Measurements from ENCODE around the gene STT3B. TPM values are rescaled to one million over a fixed set of nuclear protein-coding genes. Genes with fewer than 3 reads are reported as not detected.
A peak's percentile ranks its signal among the peaks of the same experiment; 100 is the strongest.

Gene STT3B
- total and polyA plus RNA-seq, 8 donors = 15.1 to 183 (median 49.1) TPM

DNA sequence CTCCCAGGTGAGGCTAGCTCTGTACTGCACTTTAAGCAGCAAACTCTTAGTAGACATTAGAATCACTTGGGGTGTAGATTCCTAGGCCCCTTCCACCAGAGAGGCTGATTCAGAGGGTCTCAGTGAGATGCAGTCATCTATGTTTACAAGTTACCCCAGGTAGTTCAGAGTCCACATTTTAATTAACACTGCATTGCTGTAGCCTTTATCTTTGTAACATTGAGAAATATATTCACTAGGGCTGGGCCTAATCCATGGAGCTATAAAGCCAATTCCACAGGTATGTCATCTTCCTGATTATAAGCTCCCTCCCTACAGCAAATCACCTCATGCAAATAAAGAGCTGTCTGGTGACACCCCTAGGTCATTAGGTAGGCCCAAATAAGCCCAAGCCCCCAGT, 39.6 kb upstream of the STT3B start:
- no peak overlapping the region for H3K4me3 ChIP-seq
- no peaks in the 10 kb centered on the region for H3K27me3 ChIP-seq
- no peaks in the 10 kb centered on the region for H3K36me3 ChIP-seq
- H3K4me1 ChIP-seq = no peaks in the 10 kb centered on the region
- intact Hi-C loops (cut with DNase I; ENCODE audit: low total_unique reads) = no loop called here
- no peak overlapping the region for H3K27ac ChIP-seq
- peaks cover 0 to 25% (median 0%) of the 10 kb centered on the region in 4 donors for H3K9me3 ChIP-seq
- TF ChIP-seq, protein P1, sequence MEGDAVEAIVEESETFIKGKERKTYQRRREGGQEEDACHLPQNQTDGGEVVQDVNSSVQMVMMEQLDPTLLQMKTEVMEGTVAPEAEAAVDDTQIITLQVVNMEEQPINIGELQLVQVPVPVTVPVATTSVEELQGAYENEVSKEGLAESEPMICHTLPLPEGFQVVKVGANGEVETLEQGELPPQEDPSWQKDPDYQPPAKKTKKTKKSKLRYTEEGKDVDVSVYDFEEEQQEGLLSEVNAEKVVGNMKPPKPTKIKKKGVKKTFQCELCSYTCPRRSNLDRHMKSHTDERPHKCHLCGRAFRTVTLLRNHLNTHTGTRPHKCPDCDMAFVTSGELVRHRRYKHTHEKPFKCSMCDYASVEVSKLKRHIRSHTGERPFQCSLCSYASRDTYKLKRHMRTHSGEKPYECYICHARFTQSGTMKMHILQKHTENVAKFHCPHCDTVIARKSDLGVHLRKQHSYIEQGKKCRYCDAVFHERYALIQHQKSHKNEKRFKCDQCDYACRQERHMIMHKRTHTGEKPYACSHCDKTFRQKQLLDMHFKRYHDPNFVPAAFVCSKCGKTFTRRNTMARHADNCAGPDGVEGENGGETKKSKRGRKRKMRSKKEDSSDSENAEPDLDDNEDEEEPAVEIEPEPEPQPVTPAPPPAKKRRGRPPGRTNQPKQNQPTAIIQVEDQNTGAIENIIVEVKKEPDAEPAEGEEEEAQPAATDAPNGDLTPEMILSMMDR (IDR thresholded peaks at IDR 0.05) = no peak
- no peak for TF ChIP-seq EP300 (IDR thresholded peaks at IDR 0.05)
- TF ChIP-seq POLR2AphosphoS5 (IDR thresholded peaks at IDR 0.05) = no peak
- TF ChIP-seq POLR2A (IDR thresholded peaks at IDR 0.05) = no peak
- no peak for DNase-seq

DNA sequence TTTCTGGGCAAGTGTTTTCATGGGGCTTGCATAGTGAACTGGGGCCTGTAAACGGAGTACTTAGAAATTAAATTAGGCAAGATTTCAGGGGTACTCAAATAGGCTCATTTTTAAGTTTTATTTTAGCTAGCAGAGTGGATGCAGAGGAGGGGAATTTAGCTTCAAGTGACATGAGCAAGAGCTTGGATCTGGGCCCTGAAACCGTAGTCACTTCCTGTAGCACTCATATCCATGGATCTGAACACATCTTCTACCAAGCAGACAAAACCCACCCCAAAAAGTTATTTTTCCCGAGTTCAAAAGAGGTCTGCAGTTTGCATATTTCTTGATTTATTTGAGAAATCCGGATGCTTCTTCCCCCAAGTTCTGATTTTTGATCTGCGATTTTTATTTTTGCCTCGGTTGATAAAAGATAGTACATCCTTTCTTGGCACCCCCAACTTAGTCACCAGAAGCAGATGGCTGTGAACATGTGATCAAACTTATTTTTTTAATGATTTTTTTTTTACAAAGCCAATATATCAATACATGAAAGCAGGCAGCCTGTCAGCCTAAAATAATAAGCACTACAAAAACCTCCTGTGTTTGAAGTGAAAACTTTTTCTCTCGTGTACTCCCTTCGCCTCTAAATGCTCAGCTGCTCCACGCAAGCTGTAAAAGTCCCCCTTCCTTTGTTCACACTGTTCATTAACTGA, 36.6 kb upstream of the STT3B start:
- WGBS, 5 donors = 79 to 87% (median 86%) methylated on average over 9 of the region's 9 CpGs
- intact Hi-C loops (cut with DNase I; ENCODE audit: low total_unique reads) = no loop called here
- Histone ChIP-seq H3K27me3 (no peaks in the 10 kb centered on the region), H3K36me3 (no peaks in the 10 kb centered on the region), H3K27ac (no peak overlapping the region), H3K4me1 (no peaks in the 10 kb centered on the region), H3K9me3 (peaks cover 0 to 15% (median 0%) of the 10 kb centered on the region in 4 donors), H3K4me3 (no peak overlapping the region)
- TF ChIP-seq EP300 (IDR thresholded peaks at IDR 0.05) (no peak), POLR2A (IDR thresholded peaks at IDR 0.05) (no peak), POLR2AphosphoS5 (IDR thresholded peaks at IDR 0.05) (no peak)
- TF ChIP-seq, protein P1 (IDR thresholded peaks at IDR 0.05) = no peak
- peak in 1 of 2 donors; percentile 36 for DNase-seq

DNA sequence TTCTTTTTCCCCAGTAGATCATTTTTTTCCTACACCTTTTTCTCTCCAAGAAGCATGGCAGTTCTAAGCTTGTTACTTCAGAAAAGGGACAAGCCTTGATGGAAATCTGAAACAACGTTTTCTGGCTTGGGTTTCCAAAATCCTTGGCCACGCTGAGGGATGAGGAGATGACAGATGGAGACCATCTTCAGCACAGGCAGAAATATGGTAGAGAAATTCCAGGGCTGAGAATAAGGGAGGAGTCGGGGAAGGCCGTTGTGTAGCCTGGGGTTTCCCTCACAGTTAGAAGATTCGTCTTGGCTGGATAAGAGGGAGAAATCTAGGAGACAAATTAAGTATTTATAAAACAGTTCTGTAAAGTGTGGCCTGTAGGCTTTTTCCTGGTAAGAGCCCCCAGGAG, 33.9 kb upstream of the STT3B start:
- H3K27ac ChIP-seq = no peak overlapping the region
- no peaks in the 10 kb centered on the region for H3K9me3 ChIP-seq
- no peak overlapping the region for H3K4me3 ChIP-seq
- no peaks in the 10 kb centered on the region for H3K27me3 ChIP-seq
- H3K36me3 ChIP-seq = no peaks in the 10 kb centered on the region
- WGBS, 5 donors = 68 to 79% (median 75%) methylated on average over 5 of the region's 5 CpGs
- TF ChIP-seq EP300 (IDR thresholded peaks at IDR 0.05) (no peak), POLR2AphosphoS5 (IDR thresholded peaks at IDR 0.05) (no peak), POLR2A (IDR thresholded peaks at IDR 0.05) (no peak)
- TF ChIP-seq, protein P1 (IDR thresholded peaks at IDR 0.05) = no peak
- intact Hi-C loops (cut with DNase I; ENCODE audit: low total_unique reads) = no loop called here
- no peaks in the 10 kb centered on the region for H3K4me1 ChIP-seq
- DNase-seq = no peak

DNA sequence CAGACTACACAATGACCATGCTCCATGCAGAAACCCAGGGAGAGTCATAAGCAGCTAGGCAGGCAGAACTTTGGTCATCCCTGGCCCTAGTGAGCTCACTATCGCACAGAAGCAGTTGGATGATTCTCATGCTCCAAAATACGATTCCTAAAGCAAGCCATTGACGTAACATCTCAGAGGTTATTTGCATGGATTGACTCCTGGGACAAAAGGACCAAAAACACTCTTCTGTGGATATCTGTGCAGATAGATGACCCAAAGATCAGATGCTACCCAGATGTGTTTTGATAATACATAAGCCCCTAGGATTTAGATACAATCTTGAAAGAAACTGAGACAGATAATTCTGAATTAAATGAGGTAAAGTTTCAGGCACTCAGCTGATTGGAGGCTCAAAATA, 33.4 kb upstream of the STT3B start:
- WGBS, 5 donors = 83 to 94% (median 91%) methylated on average over 3 of the region's 3 CpGs
- no peaks in the 10 kb centered on the region for H3K27me3 ChIP-seq
- H3K36me3 ChIP-seq = no peaks in the 10 kb centered on the region
- no peak for DNase-seq
- H3K27ac ChIP-seq = no peak overlapping the region
- H3K9me3 ChIP-seq = no peaks in the 10 kb centered on the region
- intact Hi-C loops (cut with DNase I; ENCODE audit: low total_unique reads) = no loop called here
- H3K4me3 ChIP-seq = no peak overlapping the region
- no peaks in the 10 kb centered on the region for H3K4me1 ChIP-seq
- TF ChIP-seq EP300 (IDR thresholded peaks at IDR 0.05) (no peak), POLR2AphosphoS5 (IDR thresholded peaks at IDR 0.05) (no peak), POLR2A (IDR thresholded peaks at IDR 0.05) (no peak)
- TF ChIP-seq, protein P1 (IDR thresholded peaks at IDR 0.05) = no peak

Data from stomach (tissue), 9 donors.